GM13976 (cell line): Measurements from ENCODE around the gene RRAGD.

Source experiments
- DNase-seq: peaks from one replicate; pipeline ENCODE4 v3.0.0; 2012; ENCODE audit warnings: low spot score
- in situ Hi-C: fragments of 300-500 bp; cut with MboI; formaldehyde crosslinking; loops from one replicate; pipeline ENCODE4 v1.12.0; 2022; ENCODE audit warnings: low sequenced_read_pairs, mixed read lengths, inconsistent platforms; ENCODE audit not compliant: unreplicated experiment
- TF ChIP-seq, protein P1 (sequence below): IDR thresholded peaks from 2 replicates; pipeline ENCODE4 v1.5.1; 2012; ENCODE audit warnings: borderline replicate concordance, mild to moderate bottlenecking; ENCODE audit not compliant: insufficient read depth; ENCODE audit errors: extremely low read depth, missing control alignments, control extremely low read depth

The RRAGD gene

DNA sequence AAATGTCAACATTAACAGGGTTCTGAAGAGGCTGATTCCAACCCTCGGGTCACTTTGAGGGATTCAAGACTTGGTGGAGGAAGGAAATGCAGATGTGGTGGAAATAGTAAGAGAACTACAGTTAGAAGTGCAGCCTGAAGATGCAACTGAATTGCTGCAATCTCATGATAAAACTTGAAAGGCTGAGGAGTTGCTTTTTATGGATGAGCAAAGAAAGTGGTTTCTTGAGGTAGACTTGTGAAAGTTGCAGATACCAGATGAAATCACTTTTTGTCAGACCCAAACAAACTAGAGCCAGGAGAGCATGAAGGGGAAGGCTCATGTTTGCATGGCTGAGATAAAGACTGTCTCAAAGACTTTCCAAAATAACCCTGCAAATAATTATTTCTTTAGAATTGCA lies 37.1 kb upstream of the RRAGD start:
- TF ChIP-seq, protein P1, sequence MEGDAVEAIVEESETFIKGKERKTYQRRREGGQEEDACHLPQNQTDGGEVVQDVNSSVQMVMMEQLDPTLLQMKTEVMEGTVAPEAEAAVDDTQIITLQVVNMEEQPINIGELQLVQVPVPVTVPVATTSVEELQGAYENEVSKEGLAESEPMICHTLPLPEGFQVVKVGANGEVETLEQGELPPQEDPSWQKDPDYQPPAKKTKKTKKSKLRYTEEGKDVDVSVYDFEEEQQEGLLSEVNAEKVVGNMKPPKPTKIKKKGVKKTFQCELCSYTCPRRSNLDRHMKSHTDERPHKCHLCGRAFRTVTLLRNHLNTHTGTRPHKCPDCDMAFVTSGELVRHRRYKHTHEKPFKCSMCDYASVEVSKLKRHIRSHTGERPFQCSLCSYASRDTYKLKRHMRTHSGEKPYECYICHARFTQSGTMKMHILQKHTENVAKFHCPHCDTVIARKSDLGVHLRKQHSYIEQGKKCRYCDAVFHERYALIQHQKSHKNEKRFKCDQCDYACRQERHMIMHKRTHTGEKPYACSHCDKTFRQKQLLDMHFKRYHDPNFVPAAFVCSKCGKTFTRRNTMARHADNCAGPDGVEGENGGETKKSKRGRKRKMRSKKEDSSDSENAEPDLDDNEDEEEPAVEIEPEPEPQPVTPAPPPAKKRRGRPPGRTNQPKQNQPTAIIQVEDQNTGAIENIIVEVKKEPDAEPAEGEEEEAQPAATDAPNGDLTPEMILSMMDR: no peak
- in situ Hi-C loops: no loop called here
- DNase-seq: no peak

DNA sequence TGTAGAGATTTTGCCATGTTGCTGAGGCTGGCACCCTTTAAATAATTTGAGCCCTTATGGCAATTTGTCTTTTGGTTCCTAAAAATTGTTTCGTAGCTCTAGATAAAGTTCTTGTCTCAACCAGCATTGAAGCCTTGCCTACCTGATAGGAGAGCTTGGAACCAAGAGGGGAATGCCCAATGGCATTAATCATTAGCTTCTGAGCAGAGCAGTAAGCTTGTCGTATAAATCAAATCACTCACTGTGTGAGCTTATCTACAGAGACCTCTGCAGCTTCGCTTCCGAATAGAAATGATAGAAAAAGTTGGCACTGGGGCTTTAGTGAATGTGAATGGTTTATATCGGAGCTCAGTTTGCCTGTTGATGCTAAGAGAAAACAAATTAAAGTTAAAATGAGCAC lies 31.6 kb upstream of the RRAGD start:
- TF ChIP-seq, protein P1: no peak
- in situ Hi-C loops: no loop called here
- no peak for DNase-seq

DNA sequence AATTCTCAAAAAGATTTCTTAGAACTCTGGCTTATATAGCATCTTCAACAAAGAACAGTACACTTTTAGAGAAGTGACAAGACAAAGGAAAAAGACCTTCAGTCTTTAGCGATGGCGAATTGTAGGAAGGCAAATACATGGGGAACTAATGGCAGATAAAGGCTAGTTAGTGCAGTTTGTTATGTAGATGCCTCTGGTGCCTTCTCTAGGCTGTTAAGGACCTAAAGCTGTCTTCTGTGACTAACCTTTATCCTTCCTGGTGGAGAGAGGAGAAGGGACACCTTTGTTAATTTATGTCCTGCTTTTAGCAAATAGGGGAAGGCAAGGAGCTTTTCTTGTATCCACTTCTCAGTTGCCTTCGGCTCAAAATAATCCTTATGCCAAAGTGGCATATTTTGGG lies 28.1 kb upstream of the RRAGD start:
- TF ChIP-seq, protein P1: no peak

DNA sequence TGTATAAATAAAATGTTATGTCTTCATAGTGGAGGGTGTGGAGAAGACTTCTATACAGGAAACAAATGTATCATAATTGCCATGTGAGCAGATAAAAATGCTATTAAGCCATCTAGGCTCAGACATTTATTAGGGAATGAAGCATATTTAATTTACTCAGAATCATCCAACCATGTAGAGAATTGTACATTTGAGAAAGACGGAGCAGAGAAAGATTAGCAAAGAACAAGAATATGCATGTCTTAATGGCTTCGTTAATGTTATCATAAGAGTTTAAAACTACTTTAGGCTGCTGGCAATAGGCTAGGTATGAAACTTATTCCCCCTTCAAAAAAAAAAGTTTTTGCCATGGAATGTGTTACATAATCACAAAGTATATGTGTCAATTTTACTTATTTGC lies 26.9 kb upstream of the RRAGD start:
- in situ Hi-C loops: loop anchor here (10.0 kb wide), 1 partner anchor 166 kb away; no protein-coding TSS in a partner anchor
- DNase-seq: no peak
- TF ChIP-seq, protein P1: no peak

More for the DNA sequence above, 28.1 kb upstream of the RRAGD start:
- DNase-seq: no peak
- in situ Hi-C loops: no loop called here

DNA sequence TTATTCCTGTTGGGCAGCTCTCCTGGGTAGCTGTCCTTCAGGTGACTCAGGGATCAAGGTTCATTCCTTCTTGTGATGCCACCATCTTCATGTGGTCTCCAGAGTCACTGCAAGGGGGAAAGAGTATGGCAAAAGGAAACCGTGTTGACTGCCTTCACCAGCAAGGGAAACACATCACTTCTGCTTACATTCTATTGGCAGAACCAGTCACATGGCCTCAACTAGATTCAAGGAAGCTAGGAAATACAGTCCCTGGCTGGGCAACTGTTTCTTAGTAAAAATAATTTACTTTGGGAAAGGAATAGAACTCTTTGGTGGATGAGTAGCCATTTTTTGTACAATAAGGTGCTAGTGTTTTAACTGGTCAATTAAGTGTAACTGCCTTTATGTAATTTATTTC lies 26.2 kb upstream of the RRAGD start:
- in situ Hi-C loops: loop anchor here (10.0 kb wide), 1 partner anchor 167 kb away; no protein-coding TSS in a partner anchor
- no peak for DNase-seq

DNA sequence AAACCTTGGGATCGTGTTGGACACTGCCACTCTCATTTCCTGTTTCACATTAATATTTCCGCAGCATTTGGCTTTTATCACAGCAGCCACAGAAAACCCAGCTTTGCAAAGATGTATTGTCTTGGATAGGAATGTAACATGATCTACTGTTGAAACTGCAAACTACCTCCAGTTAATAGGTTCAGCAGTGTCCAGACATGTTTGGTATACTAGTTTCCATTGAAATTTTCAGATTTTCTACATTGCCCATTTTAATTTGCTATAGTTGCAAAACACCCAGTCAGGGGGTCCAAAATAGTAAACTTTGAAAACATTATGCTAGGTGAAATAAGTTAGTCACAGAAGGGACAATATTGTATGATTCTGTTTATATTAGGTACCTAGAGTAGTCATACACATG lies 24.2 kb upstream of the RRAGD start:
- DNase-seq: no peak
- TF ChIP-seq, protein P1: no peak
- in situ Hi-C loops: loop anchor here (10.0 kb wide), 1 partner anchor 169 kb away; no protein-coding TSS in a partner anchor

More for the DNA sequence above, 26.2 kb upstream of the RRAGD start:
- TF ChIP-seq, protein P1: no peak
